ENCODE results near the gene YIPF3.
"Not testable (repeated sequence)": the region's sequence is repeated elsewhere in the genome, so short reads cannot be mapped to it uniquely, and the experiment has no call there.

Gene YIPF3

DNA sequence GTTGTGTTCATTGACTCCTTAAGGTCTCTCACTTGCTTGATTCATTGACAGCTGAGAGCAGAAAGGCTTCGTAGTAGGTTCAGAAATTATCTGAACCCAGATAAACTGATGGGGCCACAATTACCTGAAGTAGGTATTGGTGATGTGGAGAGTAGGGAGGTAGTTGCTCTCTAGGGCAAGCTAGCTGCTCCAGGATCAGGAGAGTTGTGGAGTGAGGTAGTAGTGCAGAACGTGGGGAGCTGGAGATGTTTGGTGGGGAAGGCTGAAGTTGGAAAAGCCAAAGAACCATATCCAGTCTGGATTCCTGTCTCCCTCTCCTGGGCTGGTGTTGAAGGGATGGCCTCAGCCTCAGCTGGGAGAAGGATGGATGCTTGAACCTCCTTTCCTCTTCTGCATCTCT, 23.5 kb downstream of the YIPF3 start:
- DNase-seq = no peak
- no peak for ATAC-seq

DNA sequence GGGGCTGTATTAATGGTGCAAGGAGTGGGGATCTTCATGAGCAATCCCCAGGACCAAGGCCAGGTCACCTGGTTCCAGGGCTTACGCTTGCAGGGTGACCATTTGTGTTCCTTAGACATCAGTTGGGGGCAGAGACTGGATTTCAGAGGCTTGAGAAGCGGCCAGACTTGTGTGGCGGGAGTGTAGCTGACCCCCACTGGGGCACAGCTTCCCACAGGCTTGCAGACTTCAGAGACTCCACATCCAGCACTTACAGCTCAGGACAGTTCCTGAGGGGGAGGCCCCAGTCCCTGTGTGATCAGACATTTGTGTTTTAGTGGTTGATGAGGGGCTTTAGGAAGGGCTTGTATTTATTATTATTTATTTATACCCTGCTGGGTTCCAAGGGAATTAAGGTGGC, 24.1 kb downstream of the YIPF3 start:
- ATAC-seq (no peak), DNase-seq (no peak)

DNA sequence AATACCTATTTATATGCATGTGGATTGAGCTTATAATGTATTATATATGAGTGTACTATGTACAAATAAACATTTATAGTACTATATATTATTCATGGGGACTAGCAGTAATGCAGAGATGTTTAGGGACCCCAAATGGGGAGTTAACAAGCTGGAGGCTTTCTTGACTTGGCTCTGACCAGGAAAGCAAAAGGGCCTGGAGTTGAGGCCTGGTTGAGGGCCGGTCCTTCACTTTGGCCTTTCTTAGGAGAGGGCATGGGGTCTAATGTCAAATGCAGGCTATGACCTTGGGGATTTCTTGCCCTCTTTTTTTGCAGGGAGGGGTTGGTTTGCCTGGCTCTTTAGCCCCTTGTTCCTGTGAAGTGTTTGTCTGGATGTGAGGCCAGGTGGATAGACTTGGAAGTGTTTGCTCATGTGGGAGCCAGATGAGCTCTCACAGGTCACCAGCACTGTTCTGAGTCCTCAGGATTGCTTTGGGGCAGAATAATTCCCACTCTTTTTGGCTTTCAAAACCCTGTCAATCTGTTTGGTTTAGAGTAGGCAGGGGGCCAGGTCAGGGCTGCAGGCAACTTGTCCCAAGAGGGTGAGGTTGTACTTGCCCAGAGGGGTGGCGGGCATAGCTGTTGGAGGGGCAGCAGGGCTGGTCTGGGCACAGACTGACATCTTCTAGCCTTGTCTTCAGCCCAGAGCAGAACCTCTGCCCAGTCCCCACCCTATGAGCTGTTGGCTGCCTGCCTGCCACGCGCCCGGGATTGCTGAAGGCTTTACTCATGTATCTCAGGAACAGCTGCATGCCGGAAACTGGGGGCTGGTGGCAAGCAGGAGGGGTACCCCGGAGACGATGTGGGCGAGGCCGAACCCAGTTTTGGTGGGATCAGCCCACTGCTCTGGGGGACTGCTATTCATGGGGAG, 24.7 kb downstream of the YIPF3 start:
- ATAC-seq (no peak), DNase-seq (no peak)

DNA sequence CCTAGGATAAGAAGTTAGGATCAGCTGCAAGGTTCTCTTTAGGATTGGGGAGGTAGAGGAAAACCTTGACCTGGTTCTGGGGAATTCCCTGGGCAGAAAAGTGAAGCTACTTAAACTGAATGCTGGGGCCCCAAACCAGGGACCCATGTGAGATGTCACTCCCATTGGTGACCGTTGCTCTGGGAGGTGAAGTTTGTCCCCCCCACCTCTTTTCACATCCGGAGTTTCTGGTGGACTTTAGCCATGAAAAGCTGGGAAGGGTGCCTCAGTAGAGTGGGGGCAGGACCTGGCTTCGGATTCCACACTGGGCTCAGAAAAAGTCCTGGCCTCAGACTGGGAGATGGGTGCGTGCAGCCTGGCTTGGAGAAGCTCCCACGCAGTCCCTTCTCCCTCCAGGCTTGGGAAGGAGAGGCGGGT, 26.2 kb downstream of the YIPF3 start:
- DNase-seq (no peak), ATAC-seq (no peak)

DNA sequence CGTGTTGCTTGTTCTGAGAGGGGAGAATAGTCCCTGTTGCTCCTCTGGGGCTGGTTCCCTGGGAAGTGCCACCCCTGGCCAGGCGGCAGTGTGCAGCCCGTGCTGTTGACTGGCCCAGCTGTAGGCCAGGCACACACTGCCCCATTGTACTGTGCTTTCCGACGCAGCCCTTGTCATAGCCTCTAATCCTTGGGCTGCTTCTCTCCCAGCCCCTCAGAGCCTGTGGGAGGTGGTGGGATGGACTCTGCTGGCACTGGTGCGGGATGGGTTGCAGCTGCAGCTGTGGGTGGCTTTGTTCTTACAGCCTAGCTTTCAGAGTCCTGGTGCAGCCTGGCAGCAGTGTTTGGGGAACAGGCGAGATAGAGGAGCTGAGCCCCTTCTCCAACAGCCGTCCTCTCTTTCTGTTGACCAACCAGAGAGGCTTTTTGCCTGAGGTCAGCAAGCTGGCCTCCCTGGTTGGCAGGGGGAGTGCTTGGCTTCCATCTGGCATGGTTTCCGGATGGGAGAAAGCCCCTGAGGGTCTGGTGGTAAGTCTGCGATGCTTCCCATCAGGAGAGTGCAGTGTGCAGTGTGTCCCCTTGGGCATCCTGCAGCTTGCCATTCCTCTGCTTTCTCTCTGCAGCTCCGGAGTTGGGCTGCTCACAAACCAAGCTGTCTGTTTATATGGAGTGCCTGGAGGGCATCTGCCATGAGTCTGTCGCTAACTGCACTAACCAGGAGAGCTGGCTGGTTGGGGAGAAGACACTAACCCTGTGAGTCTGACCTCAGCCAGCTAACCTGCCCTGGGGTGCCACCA, 27.3 kb downstream of the YIPF3 start:
- ATAC-seq = no peak
- DNase-seq = no peak

DNA sequence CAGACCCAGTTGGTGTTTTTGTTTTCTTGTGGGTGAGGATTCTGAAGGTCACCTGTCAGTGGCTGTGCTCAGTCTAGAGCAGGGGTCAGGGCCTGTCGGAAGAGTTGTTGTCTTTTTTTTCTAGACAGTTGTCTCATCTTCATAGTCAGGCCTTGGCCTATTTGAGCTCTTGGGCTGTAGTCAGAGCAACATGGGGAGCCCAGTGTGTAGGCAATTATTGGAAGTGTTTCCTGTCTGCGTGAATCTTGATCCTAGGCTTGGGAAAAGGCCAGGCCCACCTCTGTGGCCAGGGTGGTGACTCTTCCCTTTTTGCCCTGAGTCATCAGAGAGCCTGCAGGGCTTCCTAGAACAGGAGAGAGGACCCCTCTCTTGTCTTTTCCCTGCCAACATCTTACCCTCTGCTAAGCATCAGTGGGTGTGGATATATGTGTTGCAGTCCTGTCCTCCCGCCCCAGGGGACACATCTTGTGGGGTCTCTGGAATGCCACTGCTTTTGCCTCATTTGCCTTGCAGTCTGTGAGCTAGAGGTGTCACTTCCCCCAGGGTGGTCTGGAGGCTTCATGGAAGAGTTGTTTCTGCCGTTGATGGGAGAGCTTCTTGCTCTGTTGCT, 28.0 kb downstream of the YIPF3 start:
- DNase-seq = no peak
- no peak for ATAC-seq

DNA sequence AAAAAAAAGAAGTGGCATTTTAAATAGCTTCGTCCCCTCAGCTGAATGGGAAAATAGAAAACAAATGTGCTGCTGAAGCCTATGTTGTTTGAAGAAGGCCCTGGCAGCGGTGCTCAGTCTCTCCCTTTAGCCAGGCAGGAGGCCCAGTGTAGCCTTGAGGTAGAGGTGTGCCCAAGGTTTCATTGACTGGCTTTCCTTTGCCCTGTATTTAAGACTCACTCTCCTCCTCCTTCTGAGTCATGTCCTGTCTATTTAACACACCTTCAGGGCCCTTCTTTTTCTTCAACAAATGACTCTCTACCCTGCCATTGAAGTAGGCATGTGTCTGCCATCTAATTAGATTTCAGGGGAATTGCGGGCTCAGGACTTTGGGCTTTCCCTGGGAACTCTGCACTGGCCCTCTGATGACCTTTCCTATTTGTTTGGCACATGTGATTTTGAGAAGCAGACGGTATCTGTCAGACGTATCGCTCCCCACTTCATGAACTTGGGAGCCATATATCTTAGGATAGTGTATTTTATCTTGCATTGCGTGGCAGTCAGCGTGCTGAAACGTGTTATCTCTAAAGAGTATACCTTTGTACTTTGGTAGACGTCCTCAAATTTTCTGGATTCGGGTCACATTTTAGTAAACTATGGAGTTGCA, 35.0 kb downstream of the YIPF3 start:
- DNase-seq (no peak), ATAC-seq (peak; percentile 29)

DNA sequence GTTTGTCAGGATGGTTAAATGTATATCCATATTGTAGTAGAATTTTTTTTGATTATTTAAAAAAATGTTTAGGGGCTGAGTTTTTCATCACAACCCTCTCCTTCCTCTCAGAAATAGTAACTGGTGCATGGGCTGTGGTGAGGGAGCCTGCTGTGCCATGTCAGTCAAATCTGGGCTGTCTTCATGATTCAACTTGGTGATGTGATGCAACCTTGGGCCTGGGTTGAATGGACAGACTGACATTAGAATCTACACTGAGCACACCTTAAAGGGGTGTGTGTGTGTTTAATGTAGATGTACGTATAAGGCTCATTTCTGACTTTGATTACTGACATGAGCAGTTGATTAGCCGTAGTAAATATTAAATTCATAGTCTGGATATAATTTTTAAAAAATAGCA, 35.7 kb downstream of the YIPF3 start:
- DNase-seq = no peak
- ATAC-seq = no peak

DNA sequence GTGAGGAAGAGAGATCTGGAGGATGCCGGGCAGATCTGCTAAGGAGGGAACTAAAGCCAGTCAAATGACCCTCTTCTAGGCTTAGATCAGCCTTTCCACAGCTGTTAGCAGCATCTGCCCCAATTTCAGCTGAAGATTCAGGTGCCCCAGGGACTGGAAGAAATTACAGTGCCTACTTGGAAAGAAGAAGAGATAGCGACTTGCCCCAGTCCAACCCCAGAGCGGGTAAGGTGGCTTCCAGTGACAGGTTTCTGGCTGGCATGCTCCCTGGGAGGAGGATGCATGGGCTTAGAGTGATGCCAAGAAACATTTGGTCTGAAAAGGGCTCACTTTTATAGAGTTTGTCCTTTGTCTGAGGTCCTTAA, 38.7 kb downstream of the YIPF3 start:
- ATAC-seq = no peak
- no peak for DNase-seq

DNA sequence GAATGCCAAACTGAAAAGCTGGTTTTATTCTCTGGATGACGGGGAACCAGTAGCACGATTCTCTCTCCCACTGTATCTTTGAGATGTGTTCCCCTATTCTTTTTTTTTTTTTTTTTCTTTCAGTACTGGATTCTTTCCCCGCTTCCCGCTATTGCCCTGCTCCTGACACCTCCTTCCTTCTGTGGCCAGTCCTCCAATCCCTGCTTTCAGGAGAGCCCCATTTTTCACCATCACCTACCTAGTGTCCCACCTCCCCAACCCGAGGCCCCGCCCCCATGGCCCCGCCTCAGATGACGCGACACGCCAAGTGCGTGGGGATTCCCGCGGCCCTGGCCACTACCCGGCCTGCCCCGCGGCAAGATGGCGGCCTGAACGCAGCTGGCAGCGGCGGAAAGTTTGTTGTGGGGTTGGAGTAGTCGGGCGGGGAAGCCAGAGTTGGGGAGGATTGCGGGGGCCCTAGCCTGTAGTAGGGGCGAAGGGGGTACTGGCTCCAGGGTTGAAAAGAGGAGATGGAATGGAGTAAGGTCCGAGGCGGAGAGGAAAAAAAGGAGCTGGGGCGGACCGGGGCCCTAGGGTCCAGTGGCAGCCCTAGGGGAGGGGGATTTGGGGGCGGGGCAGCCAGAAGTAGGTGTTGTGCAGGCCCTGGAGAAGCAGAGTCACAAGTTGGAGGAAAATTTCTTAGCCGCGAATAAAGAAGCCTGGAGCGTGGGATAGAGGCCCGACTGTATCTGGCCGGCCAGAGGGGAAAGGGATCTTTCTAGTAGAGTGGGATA, 39.3 kb downstream of the YIPF3 start, which contains the start of gene TJAP1:
Gene TJAP1, plus strand, starts transcription at position 336 of the 773 bp plus-strand sequence. CDS start 21,432 bp downstream, outside the sequence.
- peak; percentile 100 for ATAC-seq

DNA sequence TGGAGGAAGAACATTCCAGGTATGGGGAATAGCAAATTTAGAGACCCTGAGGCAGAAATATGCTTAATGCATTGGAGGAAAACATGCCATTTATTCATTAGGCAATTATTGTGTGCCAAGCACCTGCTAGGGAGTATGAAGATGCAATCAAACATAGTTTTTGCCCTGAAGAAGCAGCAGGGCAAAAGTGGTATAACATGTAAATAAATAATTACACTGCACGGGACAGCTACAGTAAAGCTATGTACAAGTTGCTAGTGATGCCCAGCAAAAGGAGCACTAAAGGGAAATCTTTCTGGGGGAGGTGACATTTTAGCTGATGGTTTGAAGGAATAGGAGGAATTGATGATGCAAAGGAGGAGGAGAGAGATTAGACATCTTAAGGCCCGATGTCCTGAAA, 40.0 kb downstream of the YIPF3 start:
- ATAC-seq (no peak), DNase-seq (no peak)

More for the DNA sequence above, 39.3 kb downstream of the YIPF3 start, which contains the start of gene TJAP1:
- peak; percentile 100 for DNase-seq

DNA sequence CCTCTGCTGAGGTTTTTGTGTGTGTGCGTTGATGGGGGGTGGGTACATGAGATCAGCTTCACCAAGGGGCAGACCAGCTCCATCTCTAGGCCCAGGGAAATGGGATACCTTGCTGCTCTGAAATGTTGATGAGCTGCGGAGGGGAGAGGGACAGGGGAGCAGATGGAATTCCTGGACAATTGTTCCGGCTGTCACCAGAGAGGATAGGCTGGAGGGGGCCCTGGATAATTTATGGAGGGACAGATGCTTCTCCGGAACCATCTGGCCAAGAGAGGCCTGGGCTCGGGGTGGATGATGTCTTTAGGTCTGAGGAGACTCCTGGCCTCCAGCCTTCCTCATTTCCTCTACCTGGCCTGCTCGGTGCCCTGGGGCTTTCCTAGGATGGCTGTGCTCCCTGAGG, 41.2 kb downstream of the YIPF3 start:
- no peak for DNase-seq
- no peak for ATAC-seq

DNA sequence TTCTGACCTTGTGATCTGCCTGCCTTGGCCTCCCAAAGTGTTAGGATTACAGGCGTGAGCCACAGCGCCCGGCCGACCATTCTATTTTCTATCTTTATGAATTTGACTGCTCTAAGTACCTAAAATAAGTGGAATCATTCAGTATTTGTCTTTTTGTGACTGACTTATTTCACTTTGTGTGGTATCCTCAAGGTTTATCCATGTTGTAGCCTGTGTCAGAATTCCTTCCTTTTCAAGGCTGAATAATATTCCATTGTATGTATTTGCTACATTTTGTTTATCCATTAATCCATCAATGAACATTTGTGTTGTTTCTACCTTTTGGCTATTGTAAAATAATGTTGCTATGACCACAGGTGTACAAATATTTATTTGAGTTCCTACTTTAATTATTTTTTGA, 44.2 kb downstream of the YIPF3 start:
- ATAC-seq = no peak
- DNase-seq = no peak

DNA sequence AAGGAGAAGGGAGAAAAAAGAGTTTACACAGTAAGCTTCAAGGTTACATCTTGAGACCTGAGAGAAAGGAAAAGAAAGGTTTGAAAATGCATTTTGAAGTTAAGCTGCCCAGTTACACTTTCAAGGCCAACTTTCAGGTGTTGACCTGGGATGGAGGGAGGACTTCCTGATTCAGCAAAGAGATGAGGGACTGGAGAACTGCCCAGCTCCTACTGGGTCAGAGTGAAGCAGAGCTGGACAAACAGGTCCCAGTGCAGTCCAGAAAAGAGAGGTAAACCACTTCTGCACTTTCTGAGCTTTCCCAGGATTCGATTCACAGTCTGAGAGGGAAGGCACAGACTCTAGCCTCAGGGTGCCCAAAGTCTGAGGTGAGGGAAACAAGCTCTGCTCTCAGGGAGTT, 45.3 kb downstream of the YIPF3 start:
- ATAC-seq = no peak
- no peak for DNase-seq

DNA sequence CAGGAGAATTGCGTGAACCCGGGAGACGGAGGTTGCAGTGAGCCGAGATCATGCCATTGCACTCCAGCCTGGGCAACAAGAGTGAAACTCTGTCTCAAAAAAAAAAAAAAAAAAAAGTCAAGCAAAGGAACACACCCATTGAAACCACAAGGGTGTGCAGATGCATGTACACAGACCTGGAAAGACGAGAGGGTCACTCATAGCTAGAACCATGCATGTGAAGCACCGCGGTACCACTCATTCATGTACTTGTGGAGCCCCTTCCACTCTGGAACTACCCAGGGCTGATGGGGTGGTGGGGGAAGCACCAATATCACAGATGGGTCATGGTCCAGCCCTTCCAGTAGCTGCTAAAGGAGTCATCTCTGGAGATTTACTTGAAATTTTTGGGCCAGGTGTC, 46.8 kb downstream of the YIPF3 start:
- ATAC-seq (no peak), DNase-seq (no peak)

DNA sequence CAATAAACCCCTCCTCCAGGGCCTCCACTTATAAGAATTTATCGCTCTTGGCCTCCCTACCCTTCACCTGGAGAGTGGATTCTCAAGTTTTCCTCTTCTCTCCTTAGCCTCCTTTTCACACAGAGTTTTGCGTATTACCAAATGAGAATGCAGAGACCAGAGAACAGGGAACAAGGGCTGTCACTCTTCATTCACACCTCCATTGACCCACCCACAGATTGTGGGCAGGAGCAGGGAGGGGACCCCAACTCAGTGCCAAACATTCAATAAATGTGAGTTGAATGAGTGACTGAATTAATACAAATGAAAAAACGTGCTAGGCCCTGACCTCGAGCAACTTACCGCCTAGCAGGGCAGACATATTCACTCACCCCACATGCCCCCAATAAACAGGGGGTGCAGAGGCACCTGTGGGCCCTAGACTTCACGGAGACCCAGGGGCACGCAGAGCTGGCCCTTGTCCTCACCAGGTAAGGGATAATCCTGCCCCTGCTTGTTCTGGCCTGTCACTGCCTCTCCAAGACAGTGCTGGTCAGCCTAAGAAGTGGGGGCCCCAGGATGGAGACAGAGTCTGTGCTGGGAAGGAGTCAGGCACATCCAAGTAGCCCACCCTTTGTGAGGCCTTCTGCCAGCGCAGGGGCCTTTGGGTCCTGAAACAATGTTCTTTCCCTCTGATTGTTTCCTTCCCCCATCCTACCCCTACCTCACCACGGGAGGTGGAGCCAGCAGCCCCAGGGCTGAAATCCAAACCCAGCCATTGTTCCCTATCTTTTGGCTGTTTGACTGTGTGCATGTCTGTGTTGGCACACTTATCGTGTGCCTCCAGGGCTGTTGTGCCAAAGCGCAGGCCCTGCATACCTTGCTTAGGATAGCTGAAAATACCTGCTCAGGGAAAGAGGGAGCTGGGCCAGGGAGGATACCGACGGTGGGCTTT, 47.7 kb downstream of the YIPF3 start:
- ATAC-seq = no peak
- DNase-seq = no peak

DNA sequence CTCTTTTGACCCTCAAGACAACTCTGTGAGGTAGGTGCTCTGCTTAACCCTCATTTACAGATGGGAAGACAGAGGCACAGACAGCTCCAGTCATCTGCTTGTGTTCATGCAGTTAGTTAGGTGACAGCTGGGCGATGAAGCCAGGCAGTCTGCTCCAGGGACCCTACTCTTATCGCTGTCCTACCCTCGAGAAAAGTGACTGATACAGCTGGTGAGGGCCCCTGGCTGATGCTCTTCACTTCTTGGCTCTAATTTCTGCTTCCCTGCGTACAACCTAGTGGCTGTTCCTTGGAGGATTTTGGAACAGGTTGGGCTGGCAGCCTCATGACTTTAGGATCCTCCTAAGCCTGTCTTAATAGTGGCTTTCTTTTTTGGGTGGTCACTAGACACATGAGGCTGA, 48.5 kb downstream of the YIPF3 start:
- no peak for ATAC-seq
- DNase-seq = no peak

DNA sequence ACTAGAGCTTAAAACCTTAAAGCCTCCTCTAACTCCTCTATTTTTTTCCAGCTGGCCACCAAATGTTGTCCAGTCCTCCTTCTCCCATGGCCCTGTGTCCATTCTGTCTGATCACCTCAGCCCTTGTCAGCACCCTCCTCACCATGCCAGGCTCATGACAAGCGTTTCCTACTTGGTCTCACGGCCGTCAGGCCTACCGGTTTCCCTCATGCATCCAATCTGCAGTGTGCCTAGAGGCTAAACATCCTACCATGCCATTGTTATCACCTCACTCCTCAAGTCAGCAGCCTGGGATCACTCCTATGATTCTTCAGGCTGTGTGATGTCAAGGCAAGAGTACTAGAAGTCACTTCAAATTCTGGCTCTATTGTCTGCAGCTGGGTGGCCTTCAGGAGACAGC, 49.0 kb downstream of the YIPF3 start:
- ATAC-seq = no peak
- no peak for DNase-seq

DNA sequence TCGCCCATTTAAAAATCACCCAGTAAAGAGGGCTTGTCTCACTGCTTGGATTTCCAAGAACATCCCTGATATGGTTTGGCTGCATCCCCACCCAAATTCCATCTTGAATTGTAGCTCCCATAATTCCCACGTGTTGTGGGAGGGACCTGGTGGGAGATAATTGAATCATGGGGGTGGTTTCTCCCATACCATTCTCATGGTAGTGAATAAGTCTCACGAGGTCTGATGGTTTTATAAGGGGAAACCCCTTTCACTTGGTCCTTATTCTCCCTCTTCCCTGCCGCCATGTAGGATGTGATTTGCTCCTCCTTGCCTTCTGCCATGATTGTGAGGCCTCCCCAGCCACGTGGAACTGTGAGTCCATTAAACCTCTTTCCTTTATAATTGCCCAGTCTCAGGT, 49.5 kb downstream of the YIPF3 start:
- DNase-seq, ATAC-seq: not testable (repeated sequence)

DNA sequence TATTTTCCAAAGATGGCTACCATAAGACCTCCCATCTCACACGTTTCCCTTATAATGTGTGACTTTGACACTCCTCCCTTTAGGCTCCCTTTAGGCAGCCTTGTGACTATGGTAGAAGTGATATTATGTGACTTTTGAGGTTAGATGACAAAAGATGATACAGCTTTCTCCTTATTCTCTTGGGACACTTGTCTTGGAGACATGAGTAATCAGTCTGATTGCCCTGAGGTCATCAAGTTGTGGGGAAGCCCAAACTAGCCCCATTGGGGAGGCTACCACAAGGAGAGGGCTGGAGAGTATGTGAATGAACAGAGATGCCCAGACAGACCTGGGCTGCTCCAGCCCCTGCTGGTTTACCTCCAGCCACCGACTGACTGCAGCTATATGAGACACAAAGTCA, 50.8 kb downstream of the YIPF3 start:
- DNase-seq = no peak

More for the DNA sequence above, 50.8 kb downstream of the YIPF3 start:
- ATAC-seq = peak; percentile 72

Measured in stimulated activated naive CD8-positive, alpha-beta T cell treated with anti-CD3 and anti-CD28 coated beads, Interleukin-15, Interleukin-2, amounts not matched to agents 100 U/mL and 50 U/mL, for 24 hours (primary cell).